Measurements from ENCODE around the gene CYBA. TPM values are rescaled to one million over a fixed set of nuclear protein-coding genes. Genes with fewer than 3 reads are reported as not detected.

Gene CYBA
- total RNA-seq, result 257 and 264 TPM in 2 replicates

GRCh38 chr16:88650749-88651275, at the start of gene CYBA:
Gene CYBA, minus strand, starts transcription at chr16:88651053. Its CDS starts 40 bp downstream, at chr16:88651013.

DNA sequence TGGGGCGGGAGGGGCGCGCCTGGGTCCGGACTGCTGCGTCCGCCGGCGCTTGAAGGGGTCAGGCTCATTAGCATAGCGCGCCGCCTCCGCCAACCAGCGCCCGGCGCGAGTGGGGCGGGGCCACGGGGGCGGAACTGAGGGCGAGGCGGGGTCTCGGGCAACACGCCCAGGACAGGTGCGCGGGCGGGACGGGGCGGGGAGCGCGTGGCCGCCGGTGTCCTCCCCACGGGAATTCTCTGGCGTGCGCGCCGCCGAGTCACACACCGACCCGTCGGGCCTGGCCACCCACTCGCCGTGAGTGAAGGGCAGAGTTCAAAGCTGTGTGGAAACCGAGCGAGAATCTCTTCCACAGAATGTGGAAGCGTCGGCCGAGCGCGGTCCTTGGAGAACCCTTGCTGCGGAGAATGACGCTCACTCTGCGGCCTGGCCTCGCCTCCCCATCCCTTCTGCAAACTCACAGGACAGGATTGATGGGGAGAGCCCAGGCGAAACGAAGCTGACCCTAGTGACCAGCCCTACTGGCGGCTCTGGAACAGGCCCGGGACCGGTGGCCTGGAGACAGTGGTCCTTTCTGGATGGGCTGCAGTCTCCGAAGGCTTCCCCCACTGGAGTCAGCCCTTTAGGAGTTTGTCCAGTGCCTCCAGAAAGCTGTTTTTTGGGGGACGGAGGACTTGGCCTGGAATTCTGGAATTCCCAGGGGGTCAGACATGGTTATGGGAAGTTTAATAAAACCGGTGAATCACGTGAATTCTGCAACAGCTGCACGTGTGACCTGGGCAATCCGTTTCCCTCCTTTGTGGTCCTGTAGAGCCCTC, 35.8 kb upstream of the CYBA start, which contains the start of gene SNAI3:
Gene SNAI3, minus strand, starts transcription at position 69 of the 815 bp plus-strand sequence. CDS start 101 bp downstream, outside the sequence.

GRCh38 chr16:88662843-88663606, 12.2 kb upstream of the CYBA start, which contains the start of gene MVD:
Gene MVD, minus strand, starts transcription at chr16:88663091. Its CDS starts 11 bp downstream, at chr16:88663080.

DNA sequence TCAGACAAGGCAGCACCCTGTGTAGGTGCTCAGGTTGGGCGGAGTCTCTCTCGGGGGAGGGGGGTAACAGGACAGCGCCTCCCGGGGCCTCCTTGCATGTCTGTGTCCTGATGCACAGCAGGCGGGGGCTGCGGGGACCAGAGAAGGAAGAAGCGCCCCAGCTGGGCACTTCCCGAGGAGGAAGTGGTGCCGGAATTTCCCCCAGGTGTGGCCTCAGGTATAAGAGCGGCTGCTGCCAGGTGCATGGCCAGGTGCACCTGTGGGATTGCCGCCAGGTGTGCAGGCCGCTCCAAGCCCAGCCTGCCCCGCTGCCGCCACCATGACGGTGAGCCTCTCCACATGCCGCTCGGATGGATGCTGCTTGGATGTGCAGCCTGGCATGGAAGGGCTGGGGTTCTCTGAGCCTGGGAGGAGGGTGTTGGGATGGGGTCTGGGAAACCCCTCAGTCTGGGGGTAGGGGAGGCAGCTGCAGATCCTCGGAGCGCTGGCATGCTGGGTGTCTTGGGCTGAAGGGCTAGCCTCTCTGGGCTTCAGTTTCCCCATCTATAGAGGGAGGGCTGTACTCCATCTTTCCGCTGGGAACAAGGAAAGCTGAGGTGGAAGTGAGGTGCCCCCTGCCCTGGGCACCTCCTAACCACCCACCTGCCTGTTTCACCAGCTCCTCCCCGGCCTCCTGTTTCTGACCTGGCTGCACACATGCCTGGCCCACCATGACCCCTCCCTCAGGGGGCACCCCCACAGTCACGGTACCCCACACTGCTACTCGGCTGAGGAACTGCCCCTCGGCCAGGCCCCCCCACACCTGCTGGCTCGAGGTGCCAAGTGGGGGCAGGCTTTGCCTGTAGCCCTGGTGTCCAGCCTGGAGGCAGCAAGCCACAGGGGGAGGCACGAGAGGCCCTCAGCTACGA, 12.3 kb downstream of the CYBA start, which contains the start of gene IL17C:
Gene IL17C, plus strand, starts transcription at position 250 of the 908 bp plus-strand sequence. Its CDS starts 70 bp downstream, at position 320.

Other genes with a start within 250 kb of the CYBA start
- 1.4 and 3.0 TPM in 2 replicates for gene ZFPM1, start 197.8 kb downstream of the CYBA start, total RNA-seq
- gene ZC3H18, start 80.7 kb downstream of the CYBA start, total RNA-seq, result 13.6 and 14.2 TPM in 2 replicates
- not detected in 2 replicates for gene IL17C, start 12.5 kb downstream of the CYBA start, total RNA-seq
- 32.1 and 44.2 TPM in 2 replicates for gene MVD, start 12.0 kb upstream of the CYBA start, total RNA-seq
- not detected in 2 replicates for gene SNAI3, start 35.5 kb upstream of the CYBA start, total RNA-seq
- 11.6 and 12.2 TPM in 2 replicates for gene RNF166, start 55.4 kb upstream of the CYBA start, total RNA-seq
- 9.9 and 17.8 TPM in 2 replicates for gene CTU2, start 55.5 kb upstream of the CYBA start, total RNA-seq
- 58.3 and 59.5 TPM in 2 replicates for gene PIEZO1, start 134.2 kb upstream of the CYBA start, total RNA-seq
- 2.2 and 6.1 TPM in 2 replicates for gene CDT1, start 152.7 kb upstream of the CYBA start, total RNA-seq
- 136 and 144 TPM in 2 replicates for gene APRT, start 160.9 kb upstream of the CYBA start, total RNA-seq
- 18.8 and 25.7 TPM in 2 replicates for gene GALNS, start 205.9 kb upstream of the CYBA start, total RNA-seq
- 36.3 and 41.2 TPM in 2 replicates for gene TRAPPC2L, start 206.1 kb upstream of the CYBA start, total RNA-seq
- not detected in 2 replicates for gene PABPN1L, start 215.6 kb upstream of the CYBA start, total RNA-seq

Data from cardiac ventricle fibroblast (primary cell).